ENCODE measurements around the gene MYBBP1A.
A peak's percentile ranks its signal among the peaks of the same experiment; 100 is the strongest.
"Not testable (repeated sequence)": the region's sequence is repeated elsewhere in the genome, so short reads cannot be mapped to it uniquely, and the experiment has no call there.

MYBBP1A gene

GRCh38 chr17:4554997-4555799, at the start of gene MYBBP1A:
Gene MYBBP1A (minus strand): TSS chr17:4555384. CDS start chr17:4555324, 60 bp downstream.
- DNase-seq = peak; percentile 89

- not testable (repeated sequence) for DNase-seq
Observed at GRCh38 chr17:4604736-4605135, 49.6 kb upstream of the MYBBP1A start.

GRCh38 chr17:4604111-4604644, 49.0 kb upstream of the MYBBP1A start:
- DNase-seq = peak; percentile 48

- no peak for DNase-seq
Observed at GRCh38 chr17:4602041-4602440, 46.9 kb upstream of the MYBBP1A start.

- DNase-seq = no peak
Observed at GRCh38 chr17:4601326-4601725, 46.1 kb upstream of the MYBBP1A start.

- no peak for DNase-seq
Observed at GRCh38 chr17:4600563-4600962, 45.4 kb upstream of the MYBBP1A start.

- DNase-seq = peak; percentile 45
Observed at GRCh38 chr17:4599505-4600281, 44.5 kb upstream of the MYBBP1A start.

- no peak for DNase-seq
Observed at GRCh38 chr17:4598776-4599504, 43.8 kb upstream of the MYBBP1A start.

GRCh38 chr17:4597975-4598374, 42.8 kb upstream of the MYBBP1A start:
- DNase-seq = no peak

- DNase-seq = no peak
Observed at GRCh38 chr17:4596636-4597380, 41.6 kb upstream of the MYBBP1A start.

- DNase-seq = not testable (repeated sequence)
Observed at GRCh38 chr17:4595685-4596342, 40.6 kb upstream of the MYBBP1A start.

GRCh38 chr17:4594931-4595684, 39.9 kb upstream of the MYBBP1A start:
- no peak for DNase-seq

- DNase-seq = no peak
Observed at GRCh38 chr17:4594406-4594805, 39.2 kb upstream of the MYBBP1A start.

GRCh38 chr17:4593021-4593421, 37.8 kb upstream of the MYBBP1A start:
- no peak for DNase-seq

GRCh38 chr17:4592240-4593005, 37.2 kb upstream of the MYBBP1A start:
- no peak for DNase-seq

GRCh38 chr17:4591529-4591928, 36.3 kb upstream of the MYBBP1A start:
- no peak for DNase-seq

- no peak for DNase-seq
Observed at GRCh38 chr17:4590981-4591453, 35.8 kb upstream of the MYBBP1A start.

GRCh38 chr17:4590042-4590441, 34.9 kb upstream of the MYBBP1A start:
- not testable (repeated sequence) for DNase-seq

- DNase-seq = no peak
Observed at GRCh38 chr17:4588898-4589625, 33.9 kb upstream of the MYBBP1A start.

All from COR-L47 (cell line).